Gastrocnemius medialis (tissue), 4 donors: Measurements from ENCODE around the gene SERTAD2. TPM values are rescaled to one million over a fixed set of nuclear protein-coding genes. Genes with fewer than 3 reads are reported as not detected.

Experiments used
- ATAC-seq, 2 donors: fragments of 150-250 bp; one replicate each; pipeline ENCODE4 v1.9.1; 2016
- DNase-seq, 2 donors: peaks; one replicate each; pipeline ENCODE4 v3.0.0-alpha.2; 2019
- H3K27ac ChIP-seq, 4 donors: fragments of 200-600 bp; sonication (generic); 1 replicate in 1 of 4; 2 replicates in 3 of 4; pipeline ENCODE4 v1.5.1; 2016 to 2018; ENCODE audit warnings: mild to moderate bottlenecking in 2 of 4, moderate library complexity in 1 of 4
- H3K27me3 ChIP-seq, 3 donors: fragments of 200-600 bp; sonication (generic) in 2 of 3; 1 replicate in 1 of 3; 2 replicates in 2 of 3; pipeline versions ENCODE4 v1.5.1 to v1.6.0; 2016 to 2019; ENCODE audit warnings: mild to moderate bottlenecking in 1 of 3, moderate library complexity in 1 of 3
- H3K36me3 ChIP-seq, 2 donors: fragments of 200-600 bp; sonication (generic) in 1 of 2; one replicate each; pipeline ENCODE4 v1.5.1; 2017 to 2018
- H3K4me1 ChIP-seq, 2 donors: fragments of 200-600 bp; sonication (generic) in 1 of 2; one replicate each; pipeline ENCODE4 v1.5.1; 2016 to 2017; ENCODE audit warnings: mild to moderate bottlenecking in 2 of 2
- H3K4me3 ChIP-seq, 4 donors: fragments of 200-600 bp; sonication (generic) in 3 of 4; 1 replicate in 1 of 4; 2 replicates in 3 of 4; pipeline ENCODE4 v1.5.1; 2016 to 2019; ENCODE audit warnings: mild to moderate bottlenecking in 2 of 4
- H3K9me3 ChIP-seq, 3 donors: fragments of 200-600 bp; sonication (generic) in 2 of 3; 1 replicate in 1 of 3; 2 replicates in 2 of 3; pipeline ENCODE4 v1.5.1; 2016 to 2019
- CTCF ChIP-seq, 5 experiments: fragments of 450-650 bp in 3 of 5; fragments of 200-600 bp in 2 of 5; sonication (generic) in 2 of 5; IDR thresholded peaks in 4 of 5; conservative IDR thresholded peaks in 1 of 5; 1 replicate in 4 of 5; 2 replicates in 1 of 5; pipeline ENCODE4 v1.5.1; 2016 to 2019; ENCODE audit warnings: antibody characterized with exemption in 5 of 5, mild to moderate bottlenecking in 3 of 5, moderate library complexity in 3 of 5
- POLR2A ChIP-seq, 2 donors: fragments of 450-650 bp; IDR thresholded peaks; one replicate each; pipeline ENCODE4 v1.6.1; 2017; ENCODE audit warnings: antibody characterized with exemption in 2 of 2, mild to moderate bottlenecking in 2 of 2, moderate library complexity in 2 of 2
- in situ Hi-C, 4 donors: fragments of 200-750 bp; cut with MboI; loops; one replicate each; pipeline versions ENCODE4 v1.15.0 to v1.8.0; 2017; ENCODE audit warnings: low sequenced_read_pairs in 4 of 4
- intact Hi-C: fragments of 100-400 bp; cut with DNase I; formaldehyde crosslinking; loops from one replicate; pipeline ENCODE4 v1.15.1; 2023; ENCODE audit warnings: low total_unique reads
- total RNA-seq, 4 donors: library from RNA; depleted of rRNA; stranded (reverse); fragments of >200 nt; gene quantifications; one replicate each; pipeline versions ENCODE4 v1.1.0 to v1.2.3, GENCODE V29; 2016

The SERTAD2 gene
- total RNA-seq, 4 donors from 2014 or later = 7.3 to 10.6 (median 8.7) TPM

GRCh38 chr2:64586054-64586453 is 67.7 kb downstream of the SERTAD2 start:
- in situ Hi-C loops = loop anchor here in 2 of 4 donors (25.0 kb wide), 2 partner anchors 276 to 451 kb away; no protein-coding TSS in a partner anchor
- Histone ChIP-seq H3K4me3 (no peak overlapping the region), H3K4me1 (no peaks in the 10 kb centered on the region), H3K27me3 (no peaks in the 10 kb centered on the region), H3K36me3 (peaks cover 0 to 37% of the 10 kb centered on the region in 2 donors), H3K27ac (no peak overlapping the region), H3K9me3 (no peaks in the 10 kb centered on the region)
- intact Hi-C loops = loop anchor here (10.0 kb wide), 1 partner anchor 439 kb away; no protein-coding TSS in a partner anchor
- no peak for DNase-seq
- TF ChIP-seq CTCF (IDR thresholded peaks at IDR 0.05 in 4 of 5, conservative IDR thresholded peaks at IDR 0.05 in 1 of 5) = no peak
- TF ChIP-seq POLR2A (IDR thresholded peaks at IDR 0.05) = no peak
- no peak for ATAC-seq

DNA sequence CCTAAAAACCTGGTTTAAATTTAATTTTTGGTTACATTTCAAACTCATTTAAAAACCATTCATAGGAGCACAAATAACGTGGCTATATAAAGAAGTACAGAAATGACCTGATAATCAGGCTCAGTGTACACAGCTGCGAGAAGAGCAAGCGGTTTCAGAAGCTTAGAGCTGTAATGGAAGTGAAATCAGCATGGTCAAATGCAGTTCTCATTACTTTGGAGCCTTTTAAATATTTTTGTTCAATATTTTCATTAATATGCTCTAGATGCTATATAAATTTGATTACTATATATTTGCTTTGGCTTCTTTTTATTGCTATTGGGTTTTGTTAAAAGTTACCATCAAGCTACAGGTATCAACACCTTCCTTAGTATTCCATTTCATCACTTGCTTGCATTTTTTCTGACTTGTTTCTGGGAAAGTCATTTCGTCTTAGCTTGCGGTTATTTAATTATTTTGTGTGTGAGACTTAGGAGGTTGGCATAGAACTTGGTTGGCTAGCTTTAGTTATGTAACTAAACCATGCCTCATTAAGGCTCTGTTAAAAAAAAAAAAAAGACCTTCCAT is 70.9 kb downstream of the SERTAD2 start:
- DNase-seq (no peak), ATAC-seq (no peak)
- H3K36me3 ChIP-seq = peaks cover 0 to 35% of the 10 kb centered on the region in 2 donors
- no peak for TF ChIP-seq POLR2A (IDR thresholded peaks at IDR 0.05)
- no peak for TF ChIP-seq CTCF (IDR thresholded peaks at IDR 0.05 in 4 of 5, conservative IDR thresholded peaks at IDR 0.05 in 1 of 5)
- H3K27ac ChIP-seq = no peak overlapping the region
- no peaks in the 10 kb centered on the region for H3K9me3 ChIP-seq
- H3K27me3 ChIP-seq = no peaks in the 10 kb centered on the region
- in situ Hi-C loops = loop anchor here in 2 of 4 donors (25.0 kb wide), 2 partner anchors 279 to 454 kb away; no protein-coding TSS in a partner anchor
- no peak overlapping the region for H3K4me3 ChIP-seq
- intact Hi-C loops = loop anchor here (10.0 kb wide), 1 partner anchor 442 kb away; no protein-coding TSS in a partner anchor
- no peaks in the 10 kb centered on the region for H3K4me1 ChIP-seq

DNA sequence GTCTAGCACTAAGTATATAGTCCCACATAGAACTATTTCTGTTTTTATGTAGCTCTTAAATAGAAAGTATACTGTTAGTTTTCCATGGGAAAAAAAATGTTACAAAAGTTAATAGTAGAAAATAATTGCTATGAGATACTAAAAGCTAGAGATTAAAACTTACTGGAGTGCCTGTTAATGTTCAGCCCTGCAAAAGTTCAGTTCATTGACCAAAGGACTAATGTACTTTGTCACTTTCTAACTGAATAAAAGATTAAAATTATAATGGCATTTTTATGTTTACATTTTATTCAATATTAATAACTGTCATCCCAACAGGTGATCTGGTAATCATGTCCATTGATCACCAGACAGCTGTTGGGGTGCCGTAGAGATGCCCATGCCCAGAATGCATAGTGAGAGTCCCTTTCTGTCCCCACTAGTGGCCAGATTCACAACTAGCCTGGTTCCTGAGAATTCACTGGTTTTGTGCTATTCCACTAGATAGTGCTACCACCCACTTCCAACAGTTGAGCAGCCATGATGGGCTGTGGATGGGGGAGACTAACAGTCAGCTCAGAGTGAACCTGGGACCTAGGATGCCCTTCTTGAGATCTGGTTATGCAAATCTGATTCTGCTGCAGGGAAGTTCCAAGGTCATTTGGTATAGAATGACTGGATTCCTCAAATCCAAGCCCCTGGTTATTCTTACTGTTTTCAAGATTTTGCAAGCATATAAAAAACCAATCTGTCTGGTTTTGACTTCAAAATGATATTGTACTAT is 71.8 kb downstream of the SERTAD2 start:
- Histone ChIP-seq H3K36me3 (peaks cover 0 to 38% of the 10 kb centered on the region in 2 donors), H3K9me3 (no peaks in the 10 kb centered on the region), H3K4me3 (no peak overlapping the region), H3K27ac (no peak overlapping the region), H3K27me3 (no peaks in the 10 kb centered on the region), H3K4me1 (no peaks in the 10 kb centered on the region)
- ATAC-seq (no peak), DNase-seq (no peak)
- in situ Hi-C loops (loop anchor here in 2 of 4 donors (25.0 kb wide), 2 partner anchors 280 to 455 kb away; no protein-coding TSS in a partner anchor), intact Hi-C loops (loop anchor here (10.0 kb wide), 1 partner anchor 443 kb away; no protein-coding TSS in a partner anchor)
- no peak for TF ChIP-seq POLR2A (IDR thresholded peaks at IDR 0.05)
- no peak for TF ChIP-seq CTCF (IDR thresholded peaks at IDR 0.05 in 4 of 5, conservative IDR thresholded peaks at IDR 0.05 in 1 of 5)

Other genes starting within 250 kb of the SERTAD2 start
- 10 to 100 TPM in 1 of 4 donors, 1 to 10 TPM in 3; 3.8 to 19.6 (median 6.5) TPM for gene LGALSL, start 199.8 kb downstream of the SERTAD2 start, total RNA-seq
- gene AFTPH, start 129.6 kb downstream of the SERTAD2 start, total RNA-seq = 10 to 100 TPM; 13.9 to 18.1 (median 14.8) TPM